GM21825 (cell line): ENCODE results near the gene SMARCC1.

ENCODE experiments used
- ATAC-seq: cut with Tn5 transposase; IDR thresholded peaks from one replicate; pipeline ENCODE4 v1.9.1; 2021; ENCODE audit warnings: mild to moderate bottlenecking, moderate library complexity; ENCODE audit not compliant: unreplicated experiment

SMARCC1 gene

GRCh38 chr3:47565734-47566550, 215.8 kb downstream of the SMARCC1 start:
- ATAC-seq = no peak

DNA sequence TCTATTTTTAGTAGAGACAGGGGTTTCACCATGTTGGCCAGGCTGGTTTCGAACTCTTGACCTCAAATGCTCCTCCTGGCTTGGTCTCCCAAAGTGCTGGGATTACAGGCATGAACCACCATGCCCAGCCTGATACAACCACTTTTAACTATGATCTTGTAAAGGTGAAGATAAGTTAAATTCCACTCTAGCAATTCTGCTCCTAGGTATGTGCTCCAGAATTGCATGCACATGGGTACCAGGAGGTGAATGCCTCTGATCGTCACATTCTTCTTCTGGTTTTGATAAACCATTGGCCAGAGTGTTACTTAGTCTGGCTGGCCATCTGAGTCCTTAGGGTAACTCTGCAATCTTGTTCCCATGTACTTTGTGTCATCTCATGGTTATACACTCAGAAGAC, 225.3 kb downstream of the SMARCC1 start:
- ATAC-seq = no peak

- no peak for ATAC-seq
These were observed 227.4 kb downstream of the SMARCC1 start for GRCh38 chr3:47554335-47554734.

DNA sequence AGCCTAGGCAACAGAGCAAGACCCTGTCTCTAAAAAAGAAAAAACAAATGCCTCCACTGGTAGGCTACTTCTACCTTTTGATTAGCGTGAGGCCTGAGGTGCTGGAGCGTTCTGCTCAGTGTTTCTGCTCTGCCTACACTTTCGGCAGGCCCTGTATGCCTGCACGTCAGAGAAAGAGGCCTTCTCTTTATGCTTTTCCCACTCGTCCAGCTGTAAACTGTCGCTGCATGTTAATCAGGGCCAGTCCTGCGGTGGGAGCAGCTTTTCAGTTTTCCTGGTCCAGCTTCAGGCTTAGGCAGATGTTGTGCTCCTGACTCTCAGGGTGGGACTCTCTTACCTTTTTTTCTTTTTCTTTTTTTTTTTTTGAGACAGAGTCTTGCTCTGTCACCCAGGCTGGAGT, 228.3 kb downstream of the SMARCC1 start:
- ATAC-seq = no peak

- no peak for ATAC-seq
These were observed 239.1 kb downstream of the SMARCC1 start for GRCh38 chr3:47542471-47543173.

- no peak for ATAC-seq
These were observed 240.0 kb downstream of the SMARCC1 start for GRCh38 chr3:47541583-47542108.

DNA sequence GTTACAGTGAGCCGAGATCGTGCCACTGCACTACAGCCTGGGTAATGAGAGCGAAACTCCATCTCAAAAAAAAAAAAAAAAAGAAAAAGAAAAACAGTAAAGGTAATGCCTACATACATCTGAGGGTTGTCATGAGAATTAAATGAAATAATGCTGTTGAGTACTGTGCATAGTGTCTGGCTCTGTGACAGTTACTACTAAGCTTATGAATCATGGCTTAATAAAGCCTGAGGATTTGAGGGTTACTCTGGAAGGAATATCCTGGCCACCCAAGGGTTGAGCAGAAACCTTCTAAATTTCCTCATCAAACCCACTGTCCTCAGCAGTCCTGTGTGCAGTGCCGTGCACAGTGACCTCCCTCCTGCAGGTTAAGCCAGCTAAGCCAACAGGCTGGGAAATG, 241.4 kb downstream of the SMARCC1 start:
- ATAC-seq = no peak

DNA sequence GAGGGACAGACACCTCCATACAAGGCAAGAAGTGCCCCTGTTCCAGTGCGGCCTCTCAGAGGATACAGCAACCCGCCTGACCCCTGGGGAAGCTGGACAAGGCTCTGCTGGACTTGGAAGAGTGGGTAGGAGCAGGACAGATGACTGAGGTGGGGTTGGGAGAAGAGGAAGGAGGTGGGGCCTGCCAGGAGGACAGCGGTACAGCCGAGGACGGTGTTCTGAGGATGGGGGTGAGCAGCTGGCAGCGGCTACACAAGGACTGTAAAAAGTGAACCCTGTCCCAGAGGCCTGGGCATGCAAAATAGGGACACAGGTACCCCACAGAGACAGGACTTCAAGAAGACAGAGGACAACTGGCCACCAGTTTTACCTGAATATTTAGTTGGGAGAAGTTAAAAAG, 244.7 kb downstream of the SMARCC1 start:
- ATAC-seq = no peak

- no peak for ATAC-seq
These were observed 245.3 kb downstream of the SMARCC1 start for GRCh38 chr3:47536221-47536891.
